Urinary bladder (tissue), 4 donors: ENCODE results near the gene ATPAF2. TPM values are rescaled to one million over a fixed set of nuclear protein-coding genes. Genes with fewer than 3 reads are reported as not detected.

Experiments
- DNase-seq: peaks from one replicate; pipeline ENCODE4 v3.0.0-alpha.2; 2015; ENCODE audit errors: extremely low spot score
- H3K27ac ChIP-seq: one replicate; pipeline ENCODE4 v1.5.1; 2013; ENCODE audit warnings: low read depth, mild to moderate bottlenecking, moderate library complexity
- H3K36me3 ChIP-seq: one replicate; pipeline ENCODE4 v1.6.1; 2013; ENCODE audit warnings: mild to moderate bottlenecking, moderate library complexity; ENCODE audit not compliant: insufficient read depth
- H3K4me1 ChIP-seq: one replicate; pipeline ENCODE4 v1.6.1; 2013; ENCODE audit warnings: mild to moderate bottlenecking, moderate library complexity; ENCODE audit not compliant: insufficient read depth
- H3K4me3 ChIP-seq: one replicate; pipeline ENCODE4 v1.5.1; 2013; ENCODE audit warnings: low read depth, low read length
- WGBS: extraction: QIAGEN DNeasy Blood & Tissue Kit; methylation state at CpG from one replicate; pipeline ENCODE4 v1.1.7; 2013; 5-methylcytosine and 5-hydroxymethylcytosine counted together
- polyA plus RNA-seq: library from polyadenylated mRNA; stranded (reverse); fragments of 200-250 nt; gene quantifications from one replicate; pipeline ENCODE4 v1.2.3, GENCODE V29; 2013
- total RNA-seq: library from RNA; depleted of rRNA; stranded (reverse); fragments of >200 nt; gene quantifications from one replicate; pipeline ENCODE4 v1.2.3, GENCODE V29; 2014
- donor health status: healthy with polysubstance abuse.
- donor health status: healthy.

Gene ATPAF2
- total and polyA plus RNA-seq, 2 donors, result 15.9 to 17.3 TPM

DNA sequence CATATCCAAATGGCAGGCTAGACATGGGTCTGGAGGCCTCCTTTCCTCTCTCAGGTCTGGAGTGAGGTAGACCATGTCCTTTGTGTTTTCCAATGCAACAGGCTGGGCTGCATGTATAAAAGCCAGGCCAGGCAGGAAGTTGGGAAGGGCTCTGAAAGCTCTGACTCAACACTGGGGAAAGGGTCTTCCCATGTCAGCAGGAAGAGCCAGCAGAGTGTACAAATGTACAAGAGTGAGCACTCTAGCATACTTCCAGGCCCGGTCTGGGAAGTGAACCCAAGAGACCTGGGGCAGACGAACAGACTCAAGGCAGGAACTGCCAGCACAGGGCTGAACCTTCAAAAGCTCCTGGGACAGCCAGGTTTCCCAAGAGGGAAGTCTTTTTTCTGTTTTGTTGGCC, 7.0 kb downstream of the ATPAF2 start:
- H3K4me1 ChIP-seq, result no peaks in the 10 kb centered on the region
- H3K36me3 ChIP-seq, result no peaks in the 10 kb centered on the region
- DNase-seq, result no peak
- 71% methylated on average over 2 of the region's 2 CpGs for WGBS
- H3K4me3 ChIP-seq, result no peak overlapping the region
- H3K27ac ChIP-seq, result no peak overlapping the region

DNA sequence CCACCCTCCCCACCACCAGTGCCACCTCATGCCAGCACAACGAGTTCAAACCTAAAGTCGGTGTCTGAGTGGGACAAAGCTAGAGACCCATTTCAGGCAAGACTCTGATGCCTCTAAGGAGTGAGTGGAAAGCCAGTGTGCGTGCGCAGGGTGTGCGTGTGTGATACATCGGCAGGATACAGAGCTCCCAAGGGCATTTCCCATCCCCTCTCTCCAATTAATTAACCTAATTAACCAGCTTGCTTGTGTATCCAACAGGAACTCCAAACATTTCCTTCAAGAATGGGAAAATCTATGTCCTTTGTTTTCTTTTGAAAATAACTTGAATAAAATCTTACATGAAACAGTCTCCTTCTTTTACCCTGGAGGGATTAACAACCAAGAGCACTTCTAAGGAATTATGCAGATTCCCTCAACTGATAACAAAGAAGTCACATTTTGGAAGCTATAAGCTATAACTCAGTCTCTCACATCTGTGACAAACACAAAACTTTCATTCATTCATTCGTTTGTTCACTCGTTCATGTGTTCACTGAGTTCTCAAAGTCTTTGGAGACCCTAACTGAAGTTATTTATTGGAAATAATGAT, 9.9 kb downstream of the ATPAF2 start:
- no peaks in the 10 kb centered on the region for H3K4me1 ChIP-seq
- no peak for DNase-seq
- 83% methylated on average over 8 of the region's 8 CpGs for WGBS

DNA sequence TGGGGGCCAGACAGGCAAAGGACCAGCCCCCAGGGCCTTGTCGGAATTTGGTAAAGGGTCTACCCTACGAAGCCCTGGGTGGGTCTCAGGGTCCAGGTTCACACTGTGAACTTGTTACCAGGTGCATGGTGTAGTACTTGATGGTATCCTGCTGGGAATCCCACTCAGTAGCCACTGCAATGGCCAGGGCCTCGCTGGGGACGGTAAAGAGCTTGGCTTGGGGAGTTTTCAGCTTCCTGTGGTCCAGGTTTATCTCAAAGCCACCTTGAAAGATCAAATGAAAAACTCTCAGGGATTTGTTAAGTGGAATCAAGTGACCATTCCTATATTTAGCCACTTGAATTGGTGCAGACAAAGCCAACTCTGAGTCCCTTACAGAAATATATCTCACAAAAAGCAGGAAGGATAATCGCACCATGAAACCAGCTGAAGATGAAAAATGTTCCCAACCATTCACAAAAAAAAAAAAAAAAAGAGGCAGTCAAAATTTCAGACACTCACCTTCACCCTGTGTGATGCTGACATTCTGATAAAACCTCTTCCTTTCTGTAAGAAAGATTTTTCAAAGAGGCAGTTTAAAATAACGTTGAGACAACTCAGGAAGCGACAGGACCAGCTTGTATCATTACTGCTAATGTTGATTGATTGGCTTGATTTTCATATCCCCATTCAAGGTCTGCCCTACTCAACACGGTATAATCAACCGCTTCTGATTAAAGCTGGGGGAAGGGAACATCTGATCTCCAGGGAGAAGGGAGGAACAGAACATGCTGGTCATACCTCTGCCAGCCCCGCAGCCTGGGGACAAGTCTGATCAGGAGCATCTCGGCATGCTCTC, 10.6 kb downstream of the ATPAF2 start:
- no peaks in the 10 kb centered on the region for H3K4me1 ChIP-seq
- 80% methylated on average over 11 of the region's 11 CpGs for WGBS
- no peak overlapping the region for H3K4me3 ChIP-seq
- DNase-seq, result no peak
- no peak overlapping the region for H3K27ac ChIP-seq
- no peaks in the 10 kb centered on the region for H3K36me3 ChIP-seq

More for the DNA sequence above, 9.9 kb downstream of the ATPAF2 start:
- no peak overlapping the region for H3K27ac ChIP-seq
- H3K36me3 ChIP-seq, result no peaks in the 10 kb centered on the region
- H3K4me3 ChIP-seq, result no peak overlapping the region

DNA sequence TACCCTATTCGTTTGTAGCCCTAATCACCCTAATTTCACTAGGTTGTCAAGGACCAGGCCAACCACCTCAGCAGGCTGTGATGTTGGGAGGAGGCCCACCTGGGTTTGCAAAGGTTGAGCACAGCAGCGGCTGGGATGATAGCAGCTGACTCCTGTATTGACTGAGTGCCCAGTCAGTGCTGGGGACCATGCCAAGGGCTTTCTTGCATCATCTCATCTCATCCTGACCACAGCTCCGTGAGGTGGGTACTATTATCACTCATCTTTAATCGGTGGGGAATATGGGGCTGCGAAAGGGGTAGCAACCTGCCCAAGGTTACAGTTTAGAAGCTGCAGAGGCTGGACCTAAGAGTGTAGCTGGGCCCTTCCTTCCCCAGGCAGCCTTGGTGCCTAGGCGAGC, 11.7 kb downstream of the ATPAF2 start:
- no peaks in the 10 kb centered on the region for H3K4me1 ChIP-seq
- H3K27ac ChIP-seq, result no peak overlapping the region
- no peak overlapping the region for H3K4me3 ChIP-seq
- no peaks in the 10 kb centered on the region for H3K36me3 ChIP-seq
- DNase-seq, result no peak
- WGBS, result 75% methylated on average over 6 of the region's 6 CpGs

- no peak overlapping the region for H3K4me3 ChIP-seq
- H3K36me3 ChIP-seq, result no peaks in the 10 kb centered on the region
- H3K27ac ChIP-seq, result no peak overlapping the region
- WGBS, result 79% methylated on average over 11 of the region's 11 CpGs
- DNase-seq, result no peak
- no peaks in the 10 kb centered on the region for H3K4me1 ChIP-seq
Measured at GRCh38 chr17:18025945-18026776, 12.8 kb downstream of the ATPAF2 start.

GRCh38 chr17:18025241-18025944, 13.6 kb downstream of the ATPAF2 start:
- 77% methylated on average over 5 of the region's 5 CpGs for WGBS
- DNase-seq, result no peak
- Histone ChIP-seq H3K4me3 (no peak overlapping the region), H3K4me1 (no peaks in the 10 kb centered on the region), H3K36me3 (no peaks in the 10 kb centered on the region), H3K27ac (no peak overlapping the region)

- no peaks in the 10 kb centered on the region for H3K36me3 ChIP-seq
Measured at GRCh38 chr17:18021372-18021771, 17.6 kb downstream of the ATPAF2 start.

GRCh38 chr17:18020971-18021370, 18.0 kb downstream of the ATPAF2 start:
- no peak for DNase-seq
- Histone ChIP-seq H3K4me3 (no peak overlapping the region), H3K4me1 (no peaks in the 10 kb centered on the region), H3K27ac (no peak overlapping the region), H3K36me3 (no peaks in the 10 kb centered on the region)
- 98% methylated on average over 6 of the region's 6 CpGs for WGBS

More at GRCh38 chr17:18021372-18021771, 17.6 kb downstream of the ATPAF2 start:
- no peak for DNase-seq
- Histone ChIP-seq H3K4me3 (no peak overlapping the region), H3K4me1 (no peaks in the 10 kb centered on the region), H3K27ac (no peak overlapping the region)
- 97% methylated on average over 5 of the region's 5 CpGs for WGBS

- Histone ChIP-seq H3K4me1 (no peaks in the 10 kb centered on the region), H3K4me3 (no peak overlapping the region), H3K36me3 (no peaks in the 10 kb centered on the region), H3K27ac (no peak overlapping the region)
- WGBS, result 60% methylated on average over 2 of the region's 2 CpGs
- no peak for DNase-seq
Measured at GRCh38 chr17:18019838-18020154, 19.2 kb downstream of the ATPAF2 start.

GRCh38 chr17:18018411-18018921, 20.5 kb downstream of the ATPAF2 start:
- Histone ChIP-seq H3K4me1 (no peaks in the 10 kb centered on the region), H3K36me3 (no peaks in the 10 kb centered on the region), H3K27ac (no peak overlapping the region), H3K4me3 (no peak overlapping the region)
- DNase-seq, result no peak
- WGBS, result 93% methylated on average over 15 of the region's 15 CpGs

GRCh38 chr17:18017958-18018357, 21.0 kb downstream of the ATPAF2 start:
- no peak for DNase-seq
- WGBS, result 62% methylated on average over 3 of the region's 3 CpGs
- Histone ChIP-seq H3K4me1 (no peaks in the 10 kb centered on the region), H3K36me3 (no peaks in the 10 kb centered on the region), H3K4me3 (no peak overlapping the region), H3K27ac (no peak overlapping the region)

- 97% methylated on average over 12 of the region's 12 CpGs for WGBS
- no peaks in the 10 kb centered on the region for H3K4me1 ChIP-seq
- no peak overlapping the region for H3K4me3 ChIP-seq
- no peak overlapping the region for H3K27ac ChIP-seq
- no peaks in the 10 kb centered on the region for H3K36me3 ChIP-seq
- DNase-seq, result no peak
Measured at GRCh38 chr17:18016426-18016825, 22.5 kb downstream of the ATPAF2 start.

- no peak for DNase-seq
- H3K4me1 ChIP-seq, result no peaks in the 10 kb centered on the region
- no peak overlapping the region for H3K27ac ChIP-seq
- no peaks in the 10 kb centered on the region for H3K36me3 ChIP-seq
- no peak overlapping the region for H3K4me3 ChIP-seq
- WGBS, result 95% methylated on average over 5 of the region's 5 CpGs
Measured at GRCh38 chr17:18015593-18015992, 23.4 kb downstream of the ATPAF2 start.
